Stimulated activated CD4-positive, alpha-beta T cell treated with anti-CD3 and anti-CD28 coated beads, TNF-alpha, amount 100 ng/mL, for 24 hours (primary cell): ENCODE measurements around the gene CBX6.

Source experiments
- DNase-seq, 3 experiments: peaks; one replicate each; pipeline ENCODE4 v3.0.0-alpha.2; 2020; ENCODE audit warnings: low read depth in 3 of 3

Gene CBX6

DNA sequence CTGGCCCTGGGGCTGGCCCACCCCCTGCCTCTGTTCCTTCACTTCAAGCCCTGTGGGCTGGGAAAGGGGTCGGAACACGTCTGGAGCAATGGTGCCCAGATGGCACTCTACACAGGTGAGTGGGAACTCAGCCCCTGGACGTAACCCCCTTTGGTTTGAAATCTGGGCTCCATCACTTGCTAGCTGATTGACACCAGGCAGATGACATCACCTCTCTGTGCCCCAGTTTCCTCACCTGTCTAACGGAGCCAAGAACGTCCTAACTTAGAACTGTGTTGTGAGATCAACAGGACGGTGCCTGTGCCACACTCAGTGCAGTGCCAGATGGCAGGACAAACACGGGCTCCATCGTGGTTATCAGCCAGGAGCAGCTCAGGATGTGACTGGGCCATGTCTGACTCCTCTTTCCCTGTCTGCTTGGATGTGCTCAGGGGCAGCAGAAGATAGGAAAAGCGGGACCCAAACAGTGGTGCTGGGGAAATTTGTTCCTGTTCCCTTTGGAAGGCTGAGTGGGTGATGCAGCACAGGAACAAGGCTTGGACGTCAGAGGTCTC lies 52.6 kb downstream of the CBX6 start:
- no peak for DNase-seq

DNA sequence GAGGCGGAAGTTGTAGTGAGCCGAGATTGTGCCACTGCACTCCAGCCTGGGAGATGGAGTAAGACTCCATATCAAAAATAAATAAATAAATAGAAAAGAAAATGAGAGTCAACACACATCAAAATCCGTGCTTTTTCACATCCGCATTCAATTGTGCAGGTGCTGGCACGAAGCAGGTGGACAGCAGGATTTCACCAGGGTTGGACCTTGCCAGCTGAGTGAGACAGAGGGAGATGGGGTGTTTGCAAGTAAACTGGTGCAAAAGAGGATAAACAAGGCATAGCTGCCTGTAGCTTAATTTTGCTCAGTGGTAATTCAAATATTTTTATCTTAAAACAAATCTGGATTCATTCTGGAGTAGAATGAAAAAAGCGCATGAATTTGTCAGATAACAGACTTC lies 54.8 kb downstream of the CBX6 start:
- no peak for DNase-seq

DNA sequence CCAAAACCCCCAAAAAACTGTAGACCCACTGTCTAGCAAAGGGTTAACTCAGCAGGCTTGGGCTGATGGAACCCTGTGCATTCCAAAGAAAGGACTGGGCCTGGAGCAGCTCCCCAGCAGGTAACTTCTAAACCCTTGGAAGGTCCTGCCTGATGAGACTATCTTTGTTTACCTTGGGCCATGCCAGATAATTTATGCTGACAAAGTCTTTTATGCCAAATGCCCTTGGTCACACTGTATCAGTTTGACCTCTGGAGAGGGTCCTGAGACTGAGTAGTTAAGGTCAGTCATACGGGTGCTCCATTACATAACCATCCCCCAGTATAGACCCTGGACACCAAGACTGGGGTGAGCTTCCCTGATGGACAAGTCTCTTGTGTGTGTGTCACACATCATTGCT lies 56.2 kb downstream of the CBX6 start:
- no peak for DNase-seq
